Smooth muscle cell of the coronary artery (primary cell): ENCODE results near the gene LDB3. TPM values are rescaled to one million over a fixed set of nuclear protein-coding genes. Genes with fewer than 3 reads are reported as not detected.

ENCODE experiments used
- total RNA-seq: library from RNA; depleted of rRNA; stranded (reverse); fragments of >200 nt; gene quantifications from 2 replicates; pipeline ENCODE4 v1.2.3, GENCODE V29; 2014; ENCODE audit warnings: low replicate concordance

Gene LDB3
- 0.08 TPM in 1 of 2 replicates, not detected in the other for total RNA-seq

GRCh38 chr10:86668297-86669165 is at the start of gene LDB3:
Gene LDB3 (plus strand): TSS chr10:86668511. CDS start chr10:86668692, 181 bp downstream.

GRCh38 chr10:86654411-86655172 is 13.7 kb upstream of the LDB3 start, which contains the start of gene OPN4:
Gene OPN4 (plus strand): TSS chr10:86654547. CDS start chr10:86654784, 237 bp downstream.

GRCh38 chr10:86756511-86757112 is 88.3 kb downstream of the LDB3 start, which contains the start of gene BMPR1A:
Gene BMPR1A (plus strand): TSS chr10:86756619. CDS start chr10:86876019, 119,400 bp downstream.

Other genes with a start within 250 kb of the LDB3 start
- gene WAPL, start 146.7 kb upstream of the LDB3 start, total RNA-seq: 40.1 and 52.3 TPM in 2 replicates
- gene OPN4, start 14.0 kb upstream of the LDB3 start, total RNA-seq: not detected in 2 replicates
- gene BMPR1A, start 88.1 kb downstream of the LDB3 start, total RNA-seq: 39.7 and 45.6 TPM in 2 replicates